Cardiac muscle cell (in vitro differentiated cells and primary cell): ENCODE measurements around the gene ARMH3. TPM values are rescaled to one million over a fixed set of nuclear protein-coding genes. Genes with fewer than 3 reads are reported as not detected.

ENCODE experiments used
- DNase-seq, 2 donors: peaks; one replicate each; pipeline versions ENCODE4 v3.0.0 to v3.0.0-alpha.2; 2010 to 2017; ENCODE audit warnings: low read depth in 1 of 2, low spot score in 1 of 2
- H3K27ac ChIP-seq: fragments of 200-600 bp; sonication (generic); 2 replicates; pipeline ENCODE4 v1.5.1; 2016
- H3K27me3 ChIP-seq: fragments of 200-600 bp; sonication (generic); 2 replicates; pipeline ENCODE4 v1.6.0; 2016; ENCODE audit warnings: control low read depth
- H3K36me3 ChIP-seq: fragments of 200-600 bp; sonication (generic); 2 replicates; pipeline ENCODE4 v1.5.1; 2016; ENCODE audit warnings: control low read depth
- H3K4me1 ChIP-seq: fragments of 200-600 bp; sonication (generic); 2 replicates; pipeline ENCODE4 v1.8.1; 2017; ENCODE audit warnings: low read depth, mild to moderate bottlenecking, mixed run types
- H3K4me3 ChIP-seq: fragments of 200-600 bp; sonication (generic); 2 replicates; pipeline ENCODE4 v1.5.1; 2016; ENCODE audit warnings: mild to moderate bottlenecking
- H3K9me3 ChIP-seq: fragments of 200-600 bp; sonication (generic); 2 replicates; pipeline ENCODE4 v1.5.1; 2017; ENCODE audit warnings: low read depth, mild to moderate bottlenecking, control low read depth
- CTCF ChIP-seq: IDR thresholded peaks from 2 replicates; pipeline ENCODE4 v1.5.1; 2012; ENCODE audit warnings: low read depth, mild to moderate bottlenecking, low read length
- polyA plus RNA-seq: library from polyadenylated mRNA; unstranded; fragments of >200 nt; fragmentation: Nextera tagmentation; extraction: Ambion mirVana; gene quantifications from 2 replicates; pipeline ENCODE4 v1.2.1, GENCODE V29; 2016
- total RNA-seq: library from RNA; depleted of rRNA; stranded (reverse); fragments of >200 nt; gene quantifications from 2 replicates; pipeline ENCODE4 v1.2.3, GENCODE V29; 2016

The ARMH3 gene
- total and polyA plus RNA-seq, 2 experiments from 2014 or later: 5.0 to 17.2 TPM

GRCh38 chr10:101925027-101925426, 130.9 kb downstream of the ARMH3 start:
- H3K27ac ChIP-seq: no peak overlapping the region
- no peaks in the 10 kb centered on the region for H3K4me1 ChIP-seq
- TF ChIP-seq CTCF: no peak
- no peaks in the 10 kb centered on the region for H3K9me3 ChIP-seq
- no peaks in the 10 kb centered on the region for H3K36me3 ChIP-seq
- no peak for DNase-seq
- H3K4me3 ChIP-seq: no peak overlapping the region
- no peaks in the 10 kb centered on the region for H3K27me3 ChIP-seq

- no peaks in the 10 kb centered on the region for H3K27me3 ChIP-seq
- H3K27ac ChIP-seq: no peak overlapping the region
- TF ChIP-seq CTCF: no peak
- no peaks in the 10 kb centered on the region for H3K9me3 ChIP-seq
- H3K4me3 ChIP-seq: no peak overlapping the region
- DNase-seq: no peak
- H3K36me3 ChIP-seq: no peaks in the 10 kb centered on the region
- H3K4me1 ChIP-seq: no peaks in the 10 kb centered on the region
Observed at GRCh38 chr10:101923256-101923655, 132.7 kb downstream of the ARMH3 start.

- H3K9me3 ChIP-seq: no peaks in the 10 kb centered on the region
- H3K4me3 ChIP-seq: no peak overlapping the region
- TF ChIP-seq CTCF: no peak
- no peaks in the 10 kb centered on the region for H3K27me3 ChIP-seq
- no peak overlapping the region for H3K27ac ChIP-seq
- no peaks in the 10 kb centered on the region for H3K4me1 ChIP-seq
- DNase-seq: no peak
- no peaks in the 10 kb centered on the region for H3K36me3 ChIP-seq
Observed at GRCh38 chr10:101922846-101923245, 133.1 kb downstream of the ARMH3 start.

- H3K4me1 ChIP-seq: no peaks in the 10 kb centered on the region
- no peak for DNase-seq
- no peak overlapping the region for H3K4me3 ChIP-seq
- no peak overlapping the region for H3K27ac ChIP-seq
- H3K9me3 ChIP-seq: no peaks in the 10 kb centered on the region
- no peaks in the 10 kb centered on the region for H3K36me3 ChIP-seq
- no peaks in the 10 kb centered on the region for H3K27me3 ChIP-seq
- TF ChIP-seq CTCF: no peak
Observed at GRCh38 chr10:101920546-101920945, 135.4 kb downstream of the ARMH3 start.

GRCh38 chr10:101919026-101919770, 136.8 kb downstream of the ARMH3 start:
- no peak overlapping the region for H3K4me3 ChIP-seq
- no peaks in the 10 kb centered on the region for H3K36me3 ChIP-seq
- H3K27ac ChIP-seq: no peak overlapping the region
- no peaks in the 10 kb centered on the region for H3K4me1 ChIP-seq
- DNase-seq: no peak
- H3K9me3 ChIP-seq: no peaks in the 10 kb centered on the region
- TF ChIP-seq CTCF: no peak
- H3K27me3 ChIP-seq: no peaks in the 10 kb centered on the region
